ENCODE results near the gene LENEP.

Gene LENEP

GRCh38 chr1:154951901-154952657, 41.3 kb upstream of the LENEP start:
- TF ChIP-seq ZFX (IDR thresholded peaks at IDR 0.05): no peak
- no peak for TF ChIP-seq CTCF (conservative IDR thresholded peaks at IDR 0.05)
- H3K27ac ChIP-seq: no peak overlapping the region

DNA sequence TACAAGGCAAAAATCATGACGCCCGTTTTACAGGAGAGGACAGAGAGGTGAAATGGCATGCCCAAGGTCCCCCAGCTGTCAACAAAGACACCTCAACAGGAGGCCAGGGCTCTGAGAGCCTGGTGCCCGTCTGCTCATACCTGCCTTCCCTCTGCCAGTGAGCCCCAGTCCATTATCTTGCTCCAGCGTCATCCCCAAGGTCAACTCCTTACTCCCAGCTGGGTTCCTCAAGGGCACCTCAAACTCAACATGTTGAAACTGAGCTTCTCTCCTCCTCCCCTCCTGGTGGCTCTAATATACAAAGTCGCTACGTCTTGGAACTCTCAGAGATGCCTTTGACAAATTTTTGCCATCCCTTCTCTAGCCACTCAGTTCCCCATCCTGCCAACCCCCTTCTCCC, 40.7 kb upstream of the LENEP start:
- TF ChIP-seq ZFX (IDR thresholded peaks at IDR 0.05): no peak
- no peak overlapping the region for H3K27ac ChIP-seq

DNA sequence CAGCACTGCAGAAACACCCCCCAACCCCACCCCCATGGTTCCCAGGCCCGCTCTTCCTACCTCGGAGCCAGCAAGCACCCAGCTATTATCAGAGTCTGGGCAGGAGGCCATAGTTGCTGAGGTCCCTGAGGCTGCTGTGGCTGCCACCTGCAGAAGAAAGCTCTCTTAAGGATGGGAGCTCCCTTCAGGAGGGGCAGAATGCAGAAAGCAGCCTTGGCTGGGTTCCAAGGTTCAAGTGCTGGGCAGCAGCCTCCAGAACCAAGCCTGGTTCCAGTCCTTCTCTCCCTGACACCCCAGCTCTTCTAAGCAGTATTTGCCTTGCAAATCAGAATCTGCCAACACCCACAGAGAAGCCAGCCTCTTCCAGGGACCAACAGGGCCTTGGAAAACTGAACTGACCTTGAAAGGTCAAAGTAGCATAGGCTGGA, 39.8 kb upstream of the LENEP start:
- no peak for TF ChIP-seq CTCF (conservative IDR thresholded peaks at IDR 0.05)
- no peak for TF ChIP-seq ZFX (IDR thresholded peaks at IDR 0.05)
- H3K27ac ChIP-seq: no peak overlapping the region

DNA sequence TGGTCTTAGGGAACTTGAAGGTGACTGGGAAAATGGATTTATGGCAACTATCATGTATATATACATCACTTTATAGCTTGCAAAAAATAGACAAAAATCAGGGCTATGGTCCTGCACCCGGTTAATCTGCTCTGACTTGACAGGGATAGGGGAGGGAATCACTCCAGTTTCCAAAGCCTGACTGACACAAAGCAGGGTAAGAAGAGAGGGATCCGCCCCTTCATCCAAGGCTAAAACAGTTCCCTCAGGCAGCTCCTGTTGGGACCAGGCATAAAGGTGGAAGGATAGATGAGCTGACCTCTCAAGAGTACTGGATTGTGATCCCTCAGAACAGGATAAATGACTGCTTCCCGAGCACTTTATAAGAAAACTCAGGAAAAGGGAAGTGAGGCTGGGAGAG, 38.8 kb upstream of the LENEP start:
- H3K27ac ChIP-seq: no peak overlapping the region
- TF ChIP-seq CTCF (conservative IDR thresholded peaks at IDR 0.05) (no peak), ZFX (IDR thresholded peaks at IDR 0.05) (no peak)

DNA sequence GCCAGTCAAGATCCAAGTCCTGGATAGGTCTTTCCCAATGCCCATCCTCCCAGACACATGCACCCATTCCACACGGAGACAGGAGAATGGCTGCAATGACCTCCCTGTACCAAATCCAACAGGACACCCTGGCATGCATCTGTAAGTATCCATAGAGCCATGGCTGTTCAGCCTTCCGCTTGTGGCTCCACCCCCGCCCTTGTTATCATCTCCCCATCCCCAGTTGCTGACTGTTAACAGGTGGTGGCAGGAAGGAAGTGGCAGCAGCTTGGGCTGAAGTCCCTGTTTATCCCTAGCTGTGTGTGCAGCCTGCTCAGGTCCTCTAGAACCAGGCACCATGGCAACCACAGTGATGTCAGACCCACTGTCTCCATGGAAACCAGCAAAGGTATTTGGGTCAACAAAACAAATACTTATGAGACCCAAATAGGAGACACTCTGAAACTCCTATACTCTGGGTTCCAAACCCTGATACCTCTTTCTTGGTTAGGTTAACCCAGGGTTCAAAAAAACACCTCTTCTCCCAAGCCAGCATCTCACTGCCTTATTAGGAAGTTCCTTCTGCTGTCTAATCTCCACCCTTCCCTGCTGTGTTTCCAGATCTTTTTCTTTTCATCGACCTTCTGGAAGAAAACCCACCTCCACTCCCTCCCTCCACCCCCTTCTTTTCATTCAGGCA, 38.2 kb upstream of the LENEP start:
- no peak overlapping the region; the same call in 1 of the 2 replicates for H3K27ac ChIP-seq
- TF ChIP-seq ZFX (IDR thresholded peaks at IDR 0.05): no peak
- TF ChIP-seq CTCF (conservative IDR thresholded peaks at IDR 0.05): no peak

DNA sequence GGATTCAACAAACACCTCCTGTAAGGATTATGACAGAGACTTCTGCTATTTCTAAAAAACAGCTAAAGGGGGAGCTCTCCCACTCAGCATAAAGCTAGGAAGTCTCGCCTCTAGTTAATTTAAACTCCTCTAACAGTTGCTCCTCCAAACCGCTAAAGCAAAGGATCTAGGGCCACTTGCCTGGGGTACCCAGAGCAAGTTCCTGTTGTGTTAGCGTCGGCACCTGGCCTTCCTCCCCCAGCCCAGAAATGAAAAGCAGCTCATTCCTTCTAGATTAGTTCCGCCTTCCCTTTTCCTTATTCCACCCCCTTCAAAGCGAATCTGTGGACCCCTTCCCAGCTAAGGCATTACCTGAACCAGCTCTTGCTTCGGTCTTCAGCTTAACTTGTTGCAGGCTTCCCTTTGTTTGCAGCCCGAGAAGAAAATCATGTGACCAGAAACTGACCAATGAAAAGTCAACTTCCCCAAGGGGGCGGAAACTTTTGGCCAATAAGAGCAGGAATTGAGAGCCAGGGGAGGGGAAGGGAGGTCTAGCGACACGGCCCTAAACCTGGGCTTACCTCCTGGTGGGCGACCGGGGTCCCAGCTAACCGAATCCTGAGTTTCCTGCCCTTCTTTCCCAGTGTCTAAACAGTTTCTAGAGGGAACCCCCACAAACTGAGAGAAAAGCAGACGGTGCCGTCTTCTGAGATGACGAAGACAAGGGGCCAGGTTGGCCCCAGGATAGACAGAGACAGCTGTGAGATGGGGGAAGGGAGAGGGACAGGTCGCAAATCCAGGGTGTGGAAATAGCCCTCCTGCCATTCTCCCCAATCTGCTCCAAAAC, 37.5 kb upstream of the LENEP start, which contains the start of gene PBXIP1:
PBXIP1 (minus strand) TSS at position 382 of the 826 bp plus-strand sequence. CDS start 2,378 bp downstream, outside the sequence.
- peak within 1 kb of the TSS; percentile 31 for H3K27ac ChIP-seq
- no peak for TF ChIP-seq ZFX (IDR thresholded peaks at IDR 0.05)
- TF ChIP-seq CTCF (conservative IDR thresholded peaks at IDR 0.05): no peak

DNA sequence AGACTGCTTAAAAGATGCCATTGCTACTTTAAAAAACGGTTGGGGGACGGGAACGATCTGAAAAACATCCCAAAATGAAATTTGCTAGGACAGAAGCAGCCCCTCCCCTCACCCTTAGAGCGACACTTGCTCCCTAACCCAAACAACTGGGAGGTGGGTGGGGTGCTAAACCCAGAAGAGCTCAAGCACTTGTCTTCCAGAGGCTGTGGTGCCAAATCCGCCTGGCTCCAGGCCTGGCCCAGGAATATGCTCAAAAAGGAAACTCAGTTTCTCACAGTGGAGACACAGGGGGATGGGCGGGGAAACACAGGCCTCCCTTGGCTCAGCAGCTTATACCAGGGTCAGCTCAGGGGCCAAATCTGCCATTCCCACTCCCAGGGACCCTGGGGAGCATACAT, 36.8 kb upstream of the LENEP start:
- TF ChIP-seq CTCF (conservative IDR thresholded peaks at IDR 0.05): no peak
- no peak for TF ChIP-seq ZFX (IDR thresholded peaks at IDR 0.05)
- H3K27ac ChIP-seq: peak overlapping the region; percentile 31

Measured in C4-2B (cell line).